Panc1 (cell line): ENCODE data around the gene RABGAP1L. TPM values are rescaled to one million over a fixed set of nuclear protein-coding genes. Genes with fewer than 3 reads are reported as not detected.

Experiments used
- ATAC-seq: fragments of 200-7000 bp; cut with Tn5 transposase; 2 replicates; pipeline ENCODE4 v1.9.1; 2020; ENCODE audit warnings: mild to moderate bottlenecking, moderate library complexity
- BruUV-seq: library from RNA; stranded (reverse); fragments of 400-500 nt; replicated peaks from 2 replicates; lab custom pipeline; 2021; lab: Mats Ljungman, UMichigan
- CTCF ChIA-PET: fragments of 300-600 bp; sonication (Branson Sonifier 250); formaldehyde crosslinking; loops from one replicate; lab custom pipeline; 2022; ENCODE audit warnings: antibody characterized with exemption; lab: Charles Lee
- POLR2A ChIA-PET: fragments of 300-600 bp; sonication (Branson Sonifier 250); formaldehyde crosslinking; loops from one replicate; lab custom pipeline; 2022; ENCODE audit warnings: antibody characterized with exemption; lab: Charles Lee
- DNase-seq: peaks from one replicate; pipeline ENCODE4 v3.0.0-alpha.2; 2010; ENCODE audit warnings: low read depth, low spot score
- H3K27ac ChIP-seq: 2 replicates; pipeline ENCODE4 v1.5.1; 2011; ENCODE audit warnings: mild to moderate bottlenecking, low read length, inconsistent platforms
- H3K27me3 ChIP-seq: fragments of 200-500 bp; sonication (Bioruptor generic); 2 replicates; pipeline ENCODE4 v1.6.0; 2014; ENCODE audit warnings: low read length, inconsistent platforms; ENCODE audit not compliant: control insufficient read depth, insufficient read depth
- H3K36me3 ChIP-seq: fragments of 200-500 bp; sonication (Bioruptor generic); 2 replicates; pipeline ENCODE4 v1.5.1; 2014; ENCODE audit warnings: inconsistent platforms, mild to moderate bottlenecking, low read length, moderate library complexity; ENCODE audit not compliant: control insufficient read depth, insufficient read depth
- H3K4me1 ChIP-seq: 2 replicates; pipeline ENCODE4 v1.5.1; 2011; ENCODE audit warnings: inconsistent platforms, mild to moderate bottlenecking, low read length, moderate library complexity; ENCODE audit not compliant: control insufficient read depth, insufficient read depth
- H3K4me3 ChIP-seq, 2 experiments: 2 replicates each; pipeline ENCODE4 v1.5.1; 2011 to 2012; ENCODE audit warnings: low read depth in 2 of 2, low read length in 2 of 2, mild to moderate bottlenecking in 2 of 2, inconsistent platforms in 1 of 2, moderate library complexity in 1 of 2
- H3K9me3 ChIP-seq: fragments of 200-500 bp; sonication (Bioruptor generic); 2 replicates; pipeline ENCODE4 v1.5.1; 2014; ENCODE audit warnings: low read depth, mild to moderate bottlenecking, inconsistent platforms, low read length, moderate library complexity; ENCODE audit not compliant: control insufficient read depth, insufficient read depth
- CTCF ChIP-seq: fragments of 450-650 bp; IDR thresholded peaks from 2 replicates; pipeline ENCODE4 v1.5.1; 2017; ENCODE audit warnings: mild to moderate bottlenecking
- POLR2AphosphoS5 ChIP-seq: IDR thresholded peaks from 2 replicates; pipeline ENCODE4 v1.6.1; 2012; ENCODE audit warnings: mild to moderate bottlenecking, low read depth, low read length, moderate library complexity
- REST ChIP-seq, 2 experiments: IDR thresholded peaks; 2 replicates each; pipeline ENCODE4 v1.6.1; 2011 to 2012; ENCODE audit warnings: low read depth in 2 of 2, control low read depth in 1 of 2, low read length in 1 of 2, mild to moderate bottlenecking in 1 of 2, moderate library complexity in 1 of 2; ENCODE audit not compliant: insufficient read depth in 1 of 2
- SIN3A ChIP-seq: IDR thresholded peaks from 2 replicates; pipeline ENCODE4 v1.6.1; 2012; ENCODE audit warnings: low read depth, mild to moderate bottlenecking, low read length, moderate library complexity, borderline replicate concordance; ENCODE audit not compliant: insufficient read depth
- TCF7L2 ChIP-seq: IDR thresholded peaks from 2 replicates; pipeline ENCODE4 v1.6.1; 2011; ENCODE audit warnings: mild to moderate bottlenecking, low read depth, low read length, inconsistent platforms
- in situ Hi-C: cut with HindIII; loops from 2 replicates; pipeline ENCODE4 v1.10.0; 2016; ENCODE audit warnings: low sequenced_read_pairs, low pct_unique_long_range_greater_than_20kb
- intact Hi-C: fragments of 100-400 bp; cut with micrococcal nuclease; formaldehyde crosslinking; loops from one replicate; pipeline ENCODE4 v1.10.0; 2022; ENCODE audit not compliant: unreplicated experiment
- total RNA-seq: library from RNA; stranded (reverse); gene quantifications from one replicate; pipeline ENCODE4 v1.2.1, GENCODE V29; 2021; ENCODE audit not compliant: unreplicated experiment

The RABGAP1L gene
- total RNA-seq, 1 experiment from 2014 or later = 37.0 TPM

GRCh38 chr1:174719194-174719593 is 559.9 kb downstream of the RABGAP1L start:
- Histone ChIP-seq H3K4me1 (no peaks in the 10 kb centered on the region), H3K9me3 (no peaks in the 10 kb centered on the region), H3K27ac (no peak overlapping the region), H3K4me3 (no peak overlapping the region), H3K36me3 (no peaks in the 10 kb centered on the region), H3K27me3 (no peaks in the 10 kb centered on the region)
- ATAC-seq (no peak), DNase-seq (no peak)
- TF ChIP-seq POLR2AphosphoS5 = no peak
- no peak for TF ChIP-seq CTCF
- TF ChIP-seq TCF7L2 = no peak
- TF ChIP-seq SIN3A = no peak
- no peak for TF ChIP-seq REST (IDR thresholded peaks at IDR 0.05; ENCODE audit: insufficient read depth in 1 of 2, low read depth in 2 of 2, low read length in 1 of 2)
- BruUV-seq = no TSS peak
- in situ Hi-C loops (no loop called here), intact Hi-C loops (no loop called here)
- ChIA-PET POLR2A (no interaction called here), CTCF (no interaction called here)

- H3K27ac ChIP-seq = no peak overlapping the region
- TF ChIP-seq TCF7L2 = no peak
- no peak for TF ChIP-seq POLR2AphosphoS5
- TF ChIP-seq CTCF = no peak
- no peak for TF ChIP-seq REST (IDR thresholded peaks at IDR 0.05; ENCODE audit: insufficient read depth in 1 of 2, low read depth in 2 of 2, low read length in 1 of 2)
- no peak for TF ChIP-seq SIN3A
- in situ Hi-C loops (no loop called here), intact Hi-C loops (no loop called here)
- POLR2A ChIA-PET = no interaction called here
- H3K4me3 ChIP-seq = no peak overlapping the region
- no peaks in the 10 kb centered on the region for H3K27me3 ChIP-seq
- H3K36me3 ChIP-seq = no peaks in the 10 kb centered on the region
- no peaks in the 10 kb centered on the region for H3K9me3 ChIP-seq
- CTCF ChIA-PET = no interaction called here
- no peaks in the 10 kb centered on the region for H3K4me1 ChIP-seq
- DNase-seq (no peak), ATAC-seq (no peak)
- BruUV-seq = no TSS peak
Observed at GRCh38 chr1:174720618-174721017, 561.3 kb downstream of the RABGAP1L start.
